IMR-90 (cell line): ENCODE data around the gene CCDC33. TPM values are rescaled to one million over a fixed set of nuclear protein-coding genes. Genes with fewer than 3 reads are reported as not detected.
A peak's percentile ranks its signal among the peaks of the same experiment; 100 is the strongest.

Experiments used
- ATAC-seq: fragments of 200-7000 bp; cut with Tn5 transposase; 2 replicates; pipeline ENCODE4 v1.9.1; 2020; ENCODE audit warnings: low read depth, mild to moderate bottlenecking, moderate library complexity
- BruUV-seq: library from RNA; stranded (reverse); fragments of 400-500 nt; replicated peaks from 2 replicates; lab custom pipeline; 2021; lab: Mats Ljungman, UMichigan
- CTCF ChIA-PET: fragments of 300-600 bp; formaldehyde crosslinking; extraction: SDS; loops from one replicate; lab custom pipeline; 2021; ENCODE audit warnings: antibody characterized with exemption; lab: Yijun Ruan, JAX
- POLR2A ChIA-PET: fragments of 300-600 bp; sonication (Branson Sonifier 250); formaldehyde crosslinking; loops from one replicate; lab custom pipeline; 2022; ENCODE audit warnings: antibody characterized with exemption; ENCODE audit not compliant: unreplicated experiment; lab: Charles Lee
- DNase-seq: peaks from one replicate; pipeline ENCODE4 v3.0.0; 2013
- H2AFZ ChIP-seq: replicated peaks from 2 replicates; pipeline ENCODE3; 2013; ENCODE audit warnings: low read length, mild to moderate bottlenecking; ENCODE audit not compliant: poor library complexity
- H2AK5ac ChIP-seq: 2 replicates; pipeline ENCODE4 v1.6.1; 2013; ENCODE audit warnings: low read depth, low read length, inconsistent platforms
- H2AK9ac ChIP-seq: replicated peaks from 2 replicates; pipeline ENCODE3; 2013; ENCODE audit warnings: mild to moderate bottlenecking, low read depth, low read length, moderate library complexity; ENCODE audit not compliant: poor library complexity
- H2BK120ac ChIP-seq: 2 replicates; pipeline ENCODE4 v1.6.1; 2013; ENCODE audit warnings: low read depth, low read length, inconsistent platforms
- H2BK15ac ChIP-seq: 3 replicates; pipeline ENCODE4 v1.6.1; 2013; ENCODE audit warnings: low read depth, low read length, inconsistent platforms
- H2BK20ac ChIP-seq: 2 replicates; pipeline ENCODE4 v1.6.1; 2013; ENCODE audit warnings: low read depth, mild to moderate bottlenecking, inconsistent platforms, low read length, moderate library complexity
- H2BK5ac ChIP-seq: 2 replicates; pipeline ENCODE4 v1.6.1; 2013; ENCODE audit warnings: mild to moderate bottlenecking, low read depth, low read length, inconsistent platforms; ENCODE audit not compliant: poor library complexity, severe bottlenecking
- H3K14ac ChIP-seq: replicated peaks from 2 replicates; pipeline ENCODE4 v1.6.1; 2013; ENCODE audit warnings: low read depth, low read length, inconsistent platforms
- H3K18ac ChIP-seq: 2 replicates; pipeline ENCODE4 v1.6.1; 2013; ENCODE audit warnings: low read depth, low read length, control low read depth
- H3K23ac ChIP-seq: 2 replicates; pipeline ENCODE4 v1.6.1; 2013; ENCODE audit warnings: low read depth, low read length, inconsistent platforms
- H3K27ac ChIP-seq: 2 replicates; pipeline ENCODE4 v1.5.1; 2013; ENCODE audit warnings: mild to moderate bottlenecking, control low read depth, low read length; ENCODE audit not compliant: insufficient read depth
- H3K27me3 ChIP-seq: 2 replicates; pipeline ENCODE4 v1.6.1; 2013; ENCODE audit warnings: low read length; ENCODE audit not compliant: control insufficient read depth, insufficient read depth
- H3K36me3 ChIP-seq: 2 replicates; pipeline ENCODE4 v1.6.1; 2013; ENCODE audit warnings: low read length, mixed read lengths; ENCODE audit not compliant: control insufficient read depth, insufficient read depth
- H3K4ac ChIP-seq: 2 replicates; pipeline ENCODE4 v1.6.1; 2013; ENCODE audit warnings: low read depth, low read length, inconsistent platforms
- H3K4me1 ChIP-seq: 2 replicates; pipeline ENCODE4 v1.6.1; 2013; ENCODE audit warnings: low read length, mixed read lengths; ENCODE audit not compliant: control insufficient read depth, insufficient read depth
- H3K4me2 ChIP-seq: 2 replicates; pipeline ENCODE4 v1.6.1; 2013; ENCODE audit warnings: low read depth, mild to moderate bottlenecking, control low read depth, low read length, moderate library complexity
- H3K4me3 ChIP-seq: 2 replicates; pipeline ENCODE4 v1.5.1; 2013; ENCODE audit warnings: low read depth, mild to moderate bottlenecking, control low read depth, low read length, moderate library complexity; ENCODE audit not compliant: insufficient read depth
- H3K56ac ChIP-seq: 2 replicates; pipeline ENCODE4 v1.6.1; 2013; ENCODE audit warnings: low read length, inconsistent platforms; ENCODE audit not compliant: insufficient read depth; ENCODE audit errors: extremely low read depth
- H3K79me1 ChIP-seq, 2 experiments: 2 replicates each; pipeline ENCODE4 v1.6.1; 2013; ENCODE audit warnings: low read length in 2 of 2, inconsistent platforms in 1 of 2, low read depth in 1 of 2
- H3K9ac ChIP-seq: 2 replicates; pipeline ENCODE4 v1.6.1; 2013; ENCODE audit warnings: low read depth, low read length, control low read depth
- H3K9me1 ChIP-seq: 2 replicates; pipeline ENCODE4 v1.6.1; 2013; ENCODE audit warnings: low read length, inconsistent platforms; ENCODE audit not compliant: insufficient read depth
- H3K9me3 ChIP-seq: 2 replicates; pipeline ENCODE4 v1.6.1; 2013; ENCODE audit warnings: low read length; ENCODE audit not compliant: control insufficient read depth, insufficient read depth
- H4K20me1 ChIP-seq: 2 replicates; pipeline ENCODE4 v1.6.1; 2013; ENCODE audit warnings: low read length, inconsistent platforms; ENCODE audit not compliant: insufficient read depth
- H4K5ac ChIP-seq: 2 replicates; pipeline ENCODE4 v1.6.1; 2013; ENCODE audit warnings: mild to moderate bottlenecking, low read depth, low read length, control low read depth
- H4K8ac ChIP-seq, 2 experiments: 2 replicates each; pipeline ENCODE4 v1.6.1; 2013; ENCODE audit warnings: low read depth in 2 of 2, low read length in 2 of 2, control low read depth in 1 of 2, inconsistent platforms in 1 of 2
- H4K91ac ChIP-seq: 2 replicates; pipeline ENCODE4 v1.6.1; 2013; ENCODE audit warnings: low read depth, low read length, inconsistent platforms; ENCODE audit not compliant: insufficient read depth
- BHLHE40 ChIP-seq: fragments of 150-350 bp; IDR thresholded peaks from 2 replicates; pipeline ENCODE4 v1.6.1; 2016; ENCODE audit warnings: mild to moderate bottlenecking, low read depth, low read length
- CEBPB ChIP-seq: IDR thresholded peaks from 2 replicates; pipeline ENCODE4 v1.6.1; 2012; ENCODE audit warnings: low read depth, low read length, improper control_type of control experiment
- CHD1 ChIP-seq: IDR thresholded peaks from 2 replicates; pipeline ENCODE4 v1.6.1; 2012; ENCODE audit warnings: low read depth, low read length, improper control_type of control experiment
- FOS ChIP-seq: fragments of 150-350 bp; IDR thresholded peaks from 2 replicates; pipeline ENCODE4 v1.6.1; 2016; ENCODE audit warnings: low read depth, low read length
- MAFK ChIP-seq: IDR thresholded peaks from 2 replicates; pipeline ENCODE4 v1.6.1; 2012; ENCODE audit warnings: low read depth, low read length, improper control_type of control experiment
- POLR2A ChIP-seq: IDR thresholded peaks from 2 replicates; pipeline ENCODE4 v1.6.1; 2012; ENCODE audit warnings: mild to moderate bottlenecking, low read depth, low read length
- RAD21 ChIP-seq: IDR thresholded peaks from 2 replicates; pipeline ENCODE4 v1.6.1; 2012; ENCODE audit warnings: low read length, improper control_type of control experiment
- RCOR1 ChIP-seq: IDR thresholded peaks from 2 replicates; pipeline ENCODE4 v1.6.1; 2012; ENCODE audit warnings: mild to moderate bottlenecking, low read length, improper control_type of control experiment; ENCODE audit not compliant: insufficient replicate concordance
- RFX5 ChIP-seq: IDR thresholded peaks from 2 replicates; pipeline ENCODE4 v1.8.0; 2012; ENCODE audit warnings: low read depth, mild to moderate bottlenecking, low read length, moderate library complexity
- SMC3 ChIP-seq: fragments of 150-350 bp; IDR thresholded peaks from 2 replicates; pipeline ENCODE4 v1.6.1; 2016; ENCODE audit warnings: low read depth, mild to moderate bottlenecking, antibody characterized with exemption, low read length, moderate library complexity
- WGBS, 2 experiments: methylation state at CpG; one replicate each; pipeline versions ENCODE4 v1.1.5 to v1.1.7; 2013; ENCODE audit warnings: missing lambda C conversion rate in 2 of 2; ENCODE audit not compliant: insufficient read length in 1 of 2; ENCODE audit errors: extremely low coverage in 2 of 2; 5-methylcytosine and 5-hydroxymethylcytosine counted together
- dilution Hi-C: fragments of 300-500 bp; cut with HindIII; formaldehyde crosslinking; loops from one replicate; pipeline ENCODE4 v1.14.3; 2018; ENCODE audit warnings: low sequenced_read_pairs; ENCODE audit not compliant: unreplicated experiment
- in situ Hi-C: fragments of 300-500 bp; cut with MboI; formaldehyde crosslinking; loops from 3 replicates; pipeline ENCODE4 v1.14.3; 2019; ENCODE audit warnings: low sequenced_read_pairs, inconsistent platforms, mixed read lengths
- intact Hi-C: fragments of 100-400 bp; cut with micrococcal nuclease; formaldehyde crosslinking; loops from 2 replicates; pipeline ENCODE4 v1.10.0; 2022
- polyA plus RNA-seq, 3 experiments: library from polyadenylated mRNA; depleted of rRNA; stranded (reverse); fragments of >200 nt; gene quantifications; 2 replicates each; pipeline ENCODE4 v1.2.3, GENCODE V29; 2012; ENCODE audit warnings: low replicate concordance in 1 of 3
- total RNA-seq: library from RNA; depleted of rRNA; stranded (reverse); fragments of >200 nt; gene quantifications from 2 replicates; pipeline ENCODE4 v1.2.3, GENCODE V29; 2012
- TF ChIP-seq, protein P1 (sequence below): fragments of 150-350 bp; IDR thresholded peaks from 2 replicates; pipeline ENCODE4 v1.6.1; 2016; ENCODE audit warnings: low read depth, mild to moderate bottlenecking, low read length, moderate library complexity, borderline replicate concordance
- TF ChIP-seq, protein P2 (sequence below): conservative IDR thresholded peaks from 2 replicates; pipeline ENCODE4 v1.5.1; 2012; ENCODE audit warnings: mild to moderate bottlenecking, low read depth, low read length, improper control_type of control experiment

CCDC33 gene
- total and polyA plus RNA-seq, 2 of the 4 experiments (the other 2 are of a cell fraction) = not detected

DNA sequence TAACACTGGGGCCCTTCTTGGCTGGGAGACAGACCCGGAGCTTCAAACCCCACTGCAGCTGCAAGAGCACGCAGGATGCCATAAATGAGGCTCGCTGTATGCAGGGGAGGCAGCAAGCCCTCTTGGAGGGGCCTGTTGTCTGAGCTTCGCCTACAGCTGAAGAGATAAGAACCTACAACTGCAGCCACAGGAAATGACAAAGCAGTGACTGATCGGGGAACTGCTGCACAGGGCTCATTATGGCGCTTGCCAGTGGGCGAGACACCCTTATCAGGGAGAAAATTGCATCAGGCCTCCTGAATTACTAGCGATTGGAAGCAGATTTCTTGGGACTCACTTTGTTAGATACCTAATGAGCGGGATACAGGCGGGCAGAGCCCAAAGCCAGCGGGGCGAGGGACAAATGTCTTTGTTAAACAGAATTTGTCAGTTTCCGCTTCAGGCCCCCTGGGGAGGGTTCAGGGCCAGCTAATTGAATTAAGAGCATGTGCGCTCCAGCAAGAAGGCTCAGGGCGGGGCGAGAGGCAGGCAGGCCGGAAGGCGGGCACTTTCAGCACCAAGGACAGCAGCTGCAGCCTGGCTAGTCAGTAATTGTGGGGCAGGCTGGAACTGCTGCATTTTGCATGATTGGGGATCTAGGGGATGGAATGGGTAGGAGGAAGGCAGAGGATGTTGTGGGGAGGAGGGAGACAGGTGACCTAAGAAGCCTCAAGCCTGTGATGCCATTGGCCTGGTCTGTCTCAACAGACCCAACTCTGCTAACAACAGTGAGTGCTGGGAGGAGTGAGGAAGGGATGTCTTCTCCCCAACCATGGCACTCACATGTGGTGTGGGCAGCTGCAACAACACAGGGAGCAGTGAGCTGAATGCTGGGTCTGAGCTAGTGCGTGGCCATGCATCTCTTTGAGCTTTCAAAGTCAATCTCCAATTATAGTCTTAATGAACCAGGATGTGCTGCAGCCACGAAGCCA is 55.3 kb downstream of the CCDC33 start (continued):
- TF ChIP-seq RAD21 (0 out of 2 replicates have a peak, but pooled peaks have one; percentile 18), CEBPB (peak; percentile 24; the same call in 1 of the 2 replicates), MAFK (no peak)

DNA sequence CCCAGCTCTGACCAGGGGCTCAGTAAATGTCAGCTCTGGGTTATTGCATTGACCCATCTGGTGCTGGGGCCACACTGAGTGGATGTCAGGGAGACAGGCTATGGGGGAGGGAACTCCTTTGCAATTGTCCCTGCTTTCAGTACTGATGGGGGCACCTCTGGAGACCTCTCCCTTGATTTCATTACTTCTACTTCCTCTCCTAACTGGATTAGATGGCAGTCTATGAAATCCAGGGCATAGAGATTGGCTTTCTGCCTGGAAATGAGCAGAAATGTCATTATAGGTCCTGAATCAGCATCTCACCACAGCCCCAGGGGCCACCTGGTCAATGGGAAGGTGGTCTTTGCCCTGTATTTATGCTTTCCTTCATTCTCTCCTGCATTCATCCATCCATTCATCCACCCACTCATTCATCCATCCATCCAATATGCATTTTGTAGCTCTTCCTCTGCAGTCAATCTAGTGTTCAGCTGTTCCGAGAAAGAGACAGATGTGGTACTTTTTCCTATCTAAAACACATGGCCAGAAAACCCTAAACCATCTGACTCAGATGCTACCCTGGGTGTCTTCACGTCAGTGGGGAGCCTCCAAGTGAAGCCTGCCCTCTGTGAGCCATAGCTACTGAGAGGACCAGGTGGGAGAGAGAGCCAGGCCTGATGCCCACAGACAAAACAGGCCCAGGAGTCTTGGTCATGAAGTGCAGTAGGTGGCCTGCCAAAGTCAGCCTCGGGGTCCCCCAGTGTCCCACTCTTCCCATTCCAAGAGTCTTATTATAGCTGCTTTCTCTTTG is 57.1 kb downstream of the CCDC33 start:
- BruUV-seq = no TSS peak
- WGBS, 2 experiments = 33% methylated on average over 1 of the region's 3 CpGs; no CpG with 5 or more reads in 1 of the 2 experiments
- TF ChIP-seq BHLHE40 = no peak
- no peak for TF ChIP-seq RCOR1
- TF ChIP-seq, protein P1, sequence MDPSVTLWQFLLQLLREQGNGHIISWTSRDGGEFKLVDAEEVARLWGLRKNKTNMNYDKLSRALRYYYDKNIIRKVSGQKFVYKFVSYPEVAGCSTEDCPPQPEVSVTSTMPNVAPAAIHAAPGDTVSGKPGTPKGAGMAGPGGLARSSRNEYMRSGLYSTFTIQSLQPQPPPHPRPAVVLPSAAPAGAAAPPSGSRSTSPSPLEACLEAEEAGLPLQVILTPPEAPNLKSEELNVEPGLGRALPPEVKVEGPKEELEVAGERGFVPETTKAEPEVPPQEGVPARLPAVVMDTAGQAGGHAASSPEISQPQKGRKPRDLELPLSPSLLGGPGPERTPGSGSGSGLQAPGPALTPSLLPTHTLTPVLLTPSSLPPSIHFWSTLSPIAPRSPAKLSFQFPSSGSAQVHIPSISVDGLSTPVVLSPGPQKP = no peak
- no peak for TF ChIP-seq SMC3
- no peak for TF ChIP-seq MAFK
- TF ChIP-seq CHD1 = no peak
- TF ChIP-seq FOS = no peak
- TF ChIP-seq, protein P2, sequence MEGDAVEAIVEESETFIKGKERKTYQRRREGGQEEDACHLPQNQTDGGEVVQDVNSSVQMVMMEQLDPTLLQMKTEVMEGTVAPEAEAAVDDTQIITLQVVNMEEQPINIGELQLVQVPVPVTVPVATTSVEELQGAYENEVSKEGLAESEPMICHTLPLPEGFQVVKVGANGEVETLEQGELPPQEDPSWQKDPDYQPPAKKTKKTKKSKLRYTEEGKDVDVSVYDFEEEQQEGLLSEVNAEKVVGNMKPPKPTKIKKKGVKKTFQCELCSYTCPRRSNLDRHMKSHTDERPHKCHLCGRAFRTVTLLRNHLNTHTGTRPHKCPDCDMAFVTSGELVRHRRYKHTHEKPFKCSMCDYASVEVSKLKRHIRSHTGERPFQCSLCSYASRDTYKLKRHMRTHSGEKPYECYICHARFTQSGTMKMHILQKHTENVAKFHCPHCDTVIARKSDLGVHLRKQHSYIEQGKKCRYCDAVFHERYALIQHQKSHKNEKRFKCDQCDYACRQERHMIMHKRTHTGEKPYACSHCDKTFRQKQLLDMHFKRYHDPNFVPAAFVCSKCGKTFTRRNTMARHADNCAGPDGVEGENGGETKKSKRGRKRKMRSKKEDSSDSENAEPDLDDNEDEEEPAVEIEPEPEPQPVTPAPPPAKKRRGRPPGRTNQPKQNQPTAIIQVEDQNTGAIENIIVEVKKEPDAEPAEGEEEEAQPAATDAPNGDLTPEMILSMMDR = no peak
- no peak for TF ChIP-seq POLR2A
- no peak for TF ChIP-seq RFX5

More for the DNA sequence above, 57.1 kb downstream of the CCDC33 start:
- Histone ChIP-seq H3K27ac (no peak overlapping the region), H4K5ac (no peak overlapping the region), H3K18ac (no peak overlapping the region), H4K8ac (no peak overlapping the region), H3K4me1 (no peaks in the 10 kb centered on the region), H3K27me3 (peaks cover 31% of the 10 kb centered on the region), H2BK15ac (no peak overlapping the region), H2AK5ac (no peak overlapping the region), H2AK9ac (no peak overlapping the region), H3K9me3 (no peaks in the 10 kb centered on the region), H4K20me1 (no peaks in the 10 kb centered on the region), H3K4ac (no peak overlapping the region), H3K9ac (no peak overlapping the region), H3K4me2 (no peak overlapping the region), H2BK20ac (no peak overlapping the region), H3K36me3 (no peaks in the 10 kb centered on the region), H3K4me3 (no peak overlapping the region), H4K91ac (no peak overlapping the region), H3K56ac (no peak overlapping the region), H3K9me1 (no peaks in the 10 kb centered on the region), H2BK5ac (no peak overlapping the region), H2BK120ac (no peak overlapping the region), H3K79me1 (no peaks in the 10 kb centered on the region), H3K14ac (no peak overlapping the region), H2AFZ (no peak overlapping the region), H3K23ac (no peak overlapping the region)
- dilution Hi-C loops (no loop called here), intact Hi-C loops (no loop called here), in situ Hi-C loops (no loop called here)
- ChIA-PET CTCF (no interaction called here), POLR2A (no interaction called here)
- ATAC-seq = no peak
- DNase-seq = no peak
